DMS79 (cell line): ENCODE results near the gene SGSM1.
A peak's percentile ranks its signal among the peaks of the same experiment; 100 is the strongest.

Source experiments
- DNase-seq: peaks from one replicate; lab custom pipeline; 2025; lab: John Stamatoyannopoulos, UW

Gene SGSM1

DNA sequence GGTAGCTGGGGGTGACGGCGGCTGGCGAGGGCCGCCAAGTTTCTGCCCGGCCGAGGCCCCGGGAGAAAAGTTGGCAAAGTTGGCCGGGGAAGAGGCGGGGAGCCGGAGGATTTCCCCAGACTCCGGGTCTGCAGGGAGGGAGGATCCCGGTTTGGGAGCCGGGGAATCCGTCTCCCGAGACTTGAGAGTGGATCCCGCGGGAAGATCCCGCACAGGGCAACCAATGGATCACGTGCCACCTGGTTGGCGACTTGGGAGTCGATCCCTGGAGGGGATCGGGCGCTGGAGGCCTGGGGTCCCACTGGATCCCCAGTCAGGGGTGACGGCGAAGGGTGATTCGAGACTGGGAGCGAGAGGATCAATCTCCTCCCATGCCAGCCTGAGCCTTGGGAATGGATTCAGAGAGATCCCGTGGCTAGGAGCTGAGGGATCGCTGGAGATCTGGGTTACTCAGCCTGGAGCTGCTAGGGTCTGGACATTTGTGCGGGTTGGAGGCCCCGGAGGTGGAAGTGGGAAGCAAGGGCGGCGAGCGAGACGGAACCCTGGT lies 146.9 kb downstream of the SGSM1 start:
- DNase-seq = peak; percentile 13

- no peak for DNase-seq
Measured at GRCh38 chr22:24953384-24954113, 147.5 kb downstream of the SGSM1 start.

DNA sequence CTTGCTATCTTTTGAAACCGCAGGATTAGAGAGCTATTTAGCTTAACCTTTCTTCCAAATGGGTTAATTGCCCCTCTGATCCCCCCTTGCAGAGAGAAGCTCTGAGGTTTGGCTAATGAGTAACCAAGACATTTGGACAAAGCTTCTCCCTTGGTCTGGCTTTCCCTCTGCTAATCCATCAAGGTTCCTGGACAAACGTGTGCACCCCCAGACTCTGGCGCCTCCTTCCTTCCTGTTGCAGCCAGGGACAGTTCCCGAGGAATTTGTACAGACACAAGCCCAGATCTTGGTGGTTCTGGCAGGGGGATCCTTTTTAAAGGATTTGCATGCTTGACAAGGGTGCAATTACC lies 148.1 kb downstream of the SGSM1 start:
- DNase-seq = no peak

GRCh38 chr22:24954856-24955255 lies 148.8 kb downstream of the SGSM1 start:
- no peak for DNase-seq

DNA sequence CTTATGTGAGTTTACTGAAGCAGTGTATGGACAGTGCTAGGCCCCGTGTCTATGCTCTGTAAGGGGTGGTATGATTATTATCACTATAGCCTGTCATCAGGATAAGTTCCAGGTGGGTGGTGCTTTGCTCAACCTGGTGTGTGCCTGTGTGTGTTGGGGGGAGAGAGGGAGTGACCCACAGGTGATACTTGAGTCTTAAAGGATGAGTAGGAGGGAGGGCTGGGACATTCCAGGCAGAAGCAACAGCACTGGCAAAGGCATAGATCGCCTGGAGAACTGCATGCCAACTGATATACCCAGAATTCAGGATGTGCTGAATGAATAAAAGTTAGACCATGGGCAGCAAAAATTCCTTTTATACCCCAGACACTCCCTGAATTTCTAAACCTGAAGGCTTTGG lies 151.0 kb downstream of the SGSM1 start:
- no peak for DNase-seq

DNA sequence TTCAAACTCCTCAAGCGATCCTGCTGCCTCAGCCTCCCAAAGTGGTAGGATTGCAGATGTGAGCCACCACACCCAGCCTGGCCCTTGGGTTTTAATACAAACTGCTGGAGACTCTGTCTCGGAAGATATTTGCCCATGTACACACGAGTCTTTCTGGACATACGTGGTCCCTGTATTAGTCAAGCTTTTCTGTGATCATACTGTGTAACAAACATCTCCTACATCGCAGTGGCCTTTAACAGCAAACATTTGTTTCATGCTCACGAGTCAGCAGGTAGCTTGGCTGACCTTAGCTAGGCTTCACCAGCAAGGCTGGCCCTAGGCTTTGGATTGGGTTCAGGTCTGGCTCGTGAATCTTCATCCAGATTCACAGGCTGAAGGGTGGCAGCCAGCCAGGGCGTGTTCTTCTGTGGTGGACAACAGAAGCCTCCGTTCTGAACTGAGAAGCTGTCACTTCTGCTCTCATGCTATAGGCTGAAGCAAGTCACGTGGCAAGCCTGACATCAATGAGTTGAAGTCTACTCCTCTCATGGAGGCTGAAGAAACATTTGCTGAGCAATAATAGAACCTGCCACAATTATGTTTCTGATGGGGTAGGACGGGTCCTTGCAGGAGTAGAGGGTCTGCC lies 155.3 kb downstream of the SGSM1 start:
- DNase-seq = no peak

GRCh38 chr22:24962094-24962493 lies 156.1 kb downstream of the SGSM1 start:
- no peak for DNase-seq

DNA sequence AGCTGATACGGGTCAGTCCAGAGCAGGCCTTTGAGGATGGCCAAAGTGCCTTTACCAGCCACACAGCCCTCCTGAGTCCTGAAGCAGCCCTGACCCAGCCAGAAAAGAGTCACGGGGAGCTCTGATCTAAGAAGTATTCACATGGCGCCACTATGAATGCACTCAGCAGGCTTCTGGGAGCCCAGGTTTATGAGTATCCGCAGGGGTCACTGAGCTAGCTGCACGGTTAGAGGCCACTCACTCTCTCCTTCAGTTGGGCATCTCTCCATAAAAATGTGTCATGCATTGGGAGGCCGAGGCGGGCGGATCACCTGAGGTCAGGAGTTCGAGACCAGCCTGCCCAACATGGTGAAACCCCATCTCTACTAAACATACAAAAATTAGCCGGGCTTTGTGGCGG lies 156.8 kb downstream of the SGSM1 start:
- DNase-seq = no peak

GRCh38 chr22:24964441-24964840 lies 158.4 kb downstream of the SGSM1 start:
- no peak for DNase-seq

DNA sequence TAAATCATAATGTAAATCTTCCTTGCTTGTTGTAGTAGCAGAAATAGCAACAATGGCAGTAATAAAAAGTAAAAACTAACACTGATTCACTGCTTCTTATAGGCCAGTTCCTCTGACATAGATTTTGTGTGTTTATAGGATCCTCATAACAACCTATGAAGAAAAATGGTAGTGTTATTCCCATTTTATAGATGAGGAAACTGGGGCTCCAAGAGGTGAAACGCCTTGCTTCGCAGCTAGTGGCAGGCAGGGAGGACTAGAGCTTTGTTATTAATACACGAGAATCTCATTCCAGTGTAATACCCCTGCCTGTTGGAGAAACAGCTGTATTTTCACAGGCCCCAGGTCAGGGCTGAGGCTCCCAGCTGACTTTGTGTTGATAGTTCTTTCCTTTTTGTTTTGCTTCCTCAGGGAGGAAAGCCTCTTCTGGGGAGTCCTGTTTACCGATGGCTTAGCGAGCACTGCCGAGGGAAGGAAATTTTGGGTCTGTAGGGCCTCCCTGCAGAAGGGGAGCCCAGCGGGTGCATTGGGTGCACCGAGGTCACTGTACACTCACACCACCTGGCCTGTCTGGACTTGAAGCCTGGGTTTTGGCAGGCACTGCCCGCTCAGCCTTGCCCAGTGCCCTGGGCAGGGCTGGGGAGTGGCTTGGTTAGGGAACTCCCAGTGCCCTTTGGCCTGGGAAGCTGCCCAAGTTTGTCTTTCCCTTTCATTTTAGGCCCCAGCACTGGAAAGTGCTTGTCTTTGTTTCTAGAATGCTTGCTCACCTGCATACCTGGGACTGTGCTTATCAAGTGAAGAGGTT lies 160.0 kb downstream of the SGSM1 start:
- DNase-seq = no peak

GRCh38 chr22:24968066-24968561 lies 162.1 kb downstream of the SGSM1 start:
- DNase-seq = no peak

DNA sequence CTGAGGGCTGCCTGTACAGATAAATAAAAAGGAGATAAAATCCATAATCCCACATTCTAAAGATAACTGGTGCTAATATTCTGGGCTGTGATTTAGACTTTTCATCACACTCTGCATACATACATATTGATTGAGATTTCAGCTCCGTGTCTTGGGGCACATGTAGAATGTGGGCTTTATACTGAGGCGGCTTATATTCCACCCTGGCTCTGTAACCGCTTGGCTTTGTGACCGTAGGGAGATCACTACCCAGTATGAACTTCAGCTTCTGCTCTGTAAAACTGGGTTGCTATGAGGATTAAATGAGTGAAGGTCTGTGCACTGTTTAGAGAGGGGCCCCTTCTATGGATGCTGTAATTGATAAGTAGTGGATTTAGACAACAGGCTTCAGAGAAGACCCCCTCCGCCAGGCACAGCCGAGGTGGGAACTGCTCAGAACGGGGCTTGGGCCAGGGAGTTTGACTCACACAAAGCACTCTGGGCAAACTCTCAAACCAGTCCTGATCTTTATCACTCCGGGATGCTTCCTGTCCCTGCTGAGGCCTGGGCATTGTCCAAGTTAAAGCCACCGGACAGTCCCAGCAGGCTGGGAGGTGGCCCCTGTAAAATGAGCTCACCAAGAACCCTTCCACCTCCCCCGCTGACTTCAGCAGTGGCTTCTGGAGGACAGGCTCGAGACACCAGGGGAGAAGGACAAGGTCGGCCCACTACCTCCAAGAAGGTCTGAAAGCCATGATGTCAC lies 163.7 kb downstream of the SGSM1 start:
- no peak for DNase-seq

DNA sequence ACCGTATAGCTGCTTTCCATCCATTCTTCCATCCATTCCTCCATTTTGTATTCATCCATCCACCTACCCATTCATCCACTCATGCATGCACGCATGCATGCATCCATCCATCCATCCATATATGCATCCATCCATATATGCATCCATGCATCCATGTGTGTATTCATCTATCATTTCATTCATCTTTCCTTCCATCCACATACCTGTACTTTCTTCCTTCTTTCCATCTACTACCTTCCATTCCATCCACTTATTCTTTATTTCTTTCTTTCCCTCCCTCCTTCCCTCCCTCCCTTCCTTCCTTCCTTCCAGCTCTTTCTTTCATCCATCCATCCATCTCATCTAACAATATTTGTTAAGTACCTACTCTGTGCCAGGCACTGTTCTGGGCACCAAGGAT lies 166.4 kb downstream of the SGSM1 start:
- no peak for DNase-seq

DNA sequence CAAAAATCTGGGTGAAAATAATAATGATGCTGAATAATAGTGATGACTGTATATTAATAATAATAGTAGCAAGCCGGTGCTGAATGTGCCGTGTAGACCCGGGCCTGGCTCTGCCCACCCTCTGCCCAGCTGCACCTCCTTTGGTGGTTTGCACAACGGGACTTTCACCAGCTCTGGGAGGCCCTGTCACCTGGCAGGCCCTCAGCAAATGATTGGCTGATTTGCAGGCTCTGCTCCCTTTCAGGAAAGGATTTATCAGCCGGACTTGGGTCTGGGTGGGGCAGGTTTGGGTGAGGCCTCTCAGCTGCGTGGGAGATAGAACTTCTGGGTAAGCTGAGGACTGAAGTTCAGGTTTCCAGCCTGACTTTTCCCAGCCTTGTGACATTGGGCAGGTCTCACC lies 167.9 kb downstream of the SGSM1 start:
- no peak for DNase-seq

GRCh38 chr22:24975125-24975640 lies 169.2 kb downstream of the SGSM1 start:
- DNase-seq = no peak

- no peak for DNase-seq
Measured at GRCh38 chr22:24975813-24976341, 169.9 kb downstream of the SGSM1 start.

DNA sequence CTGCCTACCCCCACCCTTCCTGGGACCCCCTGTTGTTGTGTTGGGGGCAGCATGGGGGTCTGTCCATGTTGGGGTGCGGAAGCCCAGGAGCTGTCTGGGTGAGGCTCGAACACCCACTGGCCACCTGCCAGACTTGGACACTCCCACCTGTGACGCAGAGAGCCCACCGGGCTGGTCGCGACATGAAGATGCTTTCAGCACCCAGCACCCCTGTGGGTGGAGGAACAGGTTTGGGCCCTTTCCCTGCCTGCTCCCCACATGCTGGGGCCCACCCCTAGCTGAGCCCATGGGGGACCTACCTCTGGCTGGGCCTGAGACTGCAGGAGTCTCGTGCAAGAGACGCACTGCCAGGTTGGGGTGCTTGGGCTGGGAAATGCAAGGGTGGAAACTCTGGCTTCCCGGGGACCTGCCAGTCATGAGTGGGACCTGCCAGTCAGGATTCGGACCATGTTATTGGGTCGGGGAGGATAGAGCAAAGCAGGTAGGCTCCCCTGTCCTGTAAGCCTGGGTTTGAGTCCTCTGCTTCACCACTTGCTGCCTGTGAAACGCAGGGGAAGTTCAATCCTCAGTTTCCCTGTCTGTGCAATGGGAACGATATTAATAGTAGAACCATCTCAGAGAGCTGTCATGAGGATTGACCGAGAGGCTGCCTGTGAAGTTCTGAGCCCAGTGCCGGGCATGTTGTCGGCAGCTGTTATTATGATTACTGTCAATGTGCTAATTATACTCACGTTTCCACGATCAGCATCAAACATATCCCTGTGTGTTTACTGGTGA lies 170.6 kb downstream of the SGSM1 start:
- no peak for DNase-seq
